Epithelial cell of proximal tubule (primary cell): Measurements from ENCODE around the gene ADARB2. TPM values are rescaled to one million over a fixed set of nuclear protein-coding genes. Genes with fewer than 3 reads are reported as not detected.

Experiments used
- DNase-seq: peaks from one replicate; pipeline ENCODE4 v3.0.0-alpha.2; 2011; ENCODE audit warnings: low read depth
- H3K4me3 ChIP-seq: 2 replicates; pipeline ENCODE4 v1.5.1; 2011; ENCODE audit warnings: low read depth, mild to moderate bottlenecking, low read length
- CTCF ChIP-seq: conservative IDR thresholded peaks from 2 replicates; pipeline ENCODE4 v1.5.1; 2012; ENCODE audit warnings: low read depth, mild to moderate bottlenecking, low read length
- total RNA-seq: library from RNA; depleted of rRNA; stranded (reverse); fragments of >200 nt; gene quantifications from 2 replicates; pipeline ENCODE4 v1.2.3, GENCODE V29; 2015

ADARB2 gene
- total RNA-seq, 1 donor from 2014 or later: 0.63 TPM

DNA sequence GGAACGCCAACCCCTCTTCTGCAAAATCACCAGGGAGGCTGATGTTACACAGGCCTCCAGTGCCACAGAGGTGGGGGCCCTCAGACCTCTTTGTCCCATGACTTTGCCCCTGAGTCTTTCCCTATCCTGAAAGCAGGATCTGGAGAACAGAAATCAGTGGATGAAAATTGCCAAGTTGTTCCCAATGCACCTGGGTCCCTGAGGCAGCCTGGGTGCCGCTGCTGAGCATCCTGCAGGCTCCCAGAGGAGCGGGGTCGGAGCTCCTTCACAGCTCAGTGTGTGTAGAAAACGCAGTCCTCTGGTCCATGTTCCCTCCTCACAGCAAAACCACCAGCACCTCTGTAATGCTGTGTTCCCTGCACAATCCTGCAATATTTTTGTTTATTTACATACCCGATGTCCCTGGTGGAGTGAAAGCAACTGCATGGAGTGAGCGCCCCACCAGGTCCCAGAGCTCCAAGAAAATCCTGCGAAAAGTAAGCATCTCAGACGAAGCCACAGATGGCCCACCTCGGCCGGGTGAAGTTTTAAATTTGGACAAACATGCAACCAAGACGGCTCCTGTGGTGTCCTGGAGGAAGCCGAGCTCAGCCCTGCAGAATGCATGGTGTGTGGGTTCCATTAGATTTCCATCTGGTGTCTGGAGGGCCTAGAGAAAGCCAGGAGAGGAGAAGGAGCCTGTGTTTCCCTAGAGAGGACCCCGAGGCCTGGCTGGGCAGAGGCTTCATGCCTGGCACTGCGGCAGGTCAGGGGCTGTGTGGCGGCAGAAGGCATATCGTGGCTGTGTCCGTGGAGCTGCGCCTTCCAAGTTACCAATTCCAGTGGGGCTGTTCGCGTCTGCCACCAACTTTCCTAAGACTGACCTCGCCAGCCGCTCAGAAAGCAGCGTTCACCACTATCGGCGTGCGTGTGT is 445.9 kb downstream of the ADARB2 start:
- DNase-seq: no peak
- no peak overlapping the region for H3K4me3 ChIP-seq
- no peak for TF ChIP-seq CTCF

DNA sequence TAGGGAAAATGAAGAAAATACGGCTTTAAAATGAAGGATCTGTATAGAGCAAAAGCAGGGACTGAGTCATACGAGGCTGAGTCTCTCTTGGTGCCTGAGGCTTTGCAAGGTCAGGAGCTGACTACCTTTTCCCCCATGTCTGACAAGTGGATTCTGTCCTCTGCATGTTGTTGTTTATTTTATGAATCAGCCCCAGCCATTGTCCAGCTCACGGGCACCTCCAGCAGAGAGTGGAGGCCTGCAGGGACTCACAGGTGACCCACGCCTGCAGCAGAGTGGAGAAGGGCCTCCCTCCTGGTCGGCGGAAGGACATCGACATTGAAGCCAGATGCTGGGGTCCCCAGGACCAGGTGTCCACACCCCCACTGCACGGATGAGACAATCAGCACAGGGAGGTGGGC is 447.3 kb downstream of the ADARB2 start:
- TF ChIP-seq CTCF: no peak
- no peak for DNase-seq

DNA sequence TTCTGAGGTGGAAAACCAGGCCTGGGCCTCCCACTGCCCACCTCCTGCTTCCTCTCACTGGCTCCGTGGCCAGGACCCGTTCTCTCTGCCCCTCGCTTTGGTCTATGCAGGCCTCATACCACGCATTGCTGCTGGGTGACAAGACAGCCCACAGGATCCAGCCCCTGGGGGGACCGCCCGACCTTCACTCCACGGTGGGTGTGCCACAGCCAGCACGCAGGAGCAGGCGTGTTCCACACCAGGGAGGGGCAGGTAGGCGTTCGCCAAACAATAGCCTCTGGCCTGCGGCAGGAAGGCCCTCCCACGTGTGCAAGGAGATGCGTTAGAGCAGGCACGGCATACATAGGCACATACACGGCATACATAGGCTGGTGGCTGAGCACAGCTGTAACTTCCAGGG is 447.7 kb downstream of the ADARB2 start:
- DNase-seq: no peak
- H3K4me3 ChIP-seq: no peak overlapping the region
- TF ChIP-seq CTCF: no peak

More for the DNA sequence above, 447.3 kb downstream of the ADARB2 start:
- H3K4me3 ChIP-seq: no peak overlapping the region

- H3K4me3 ChIP-seq: no peak overlapping the region
- TF ChIP-seq CTCF: no peak
- DNase-seq: no peak
Observed at GRCh38 chr10:1287971-1288401, 449.3 kb downstream of the ADARB2 start.

- no peak overlapping the region for H3K4me3 ChIP-seq
- TF ChIP-seq CTCF: no peak
Observed at GRCh38 chr10:1287487-1287886, 449.8 kb downstream of the ADARB2 start.

GRCh38 chr10:1284076-1284475 is 453.2 kb downstream of the ADARB2 start:
- no peak overlapping the region for H3K4me3 ChIP-seq
- DNase-seq: no peak
- no peak for TF ChIP-seq CTCF

More at GRCh38 chr10:1287487-1287886, 449.8 kb downstream of the ADARB2 start:
- no peak for DNase-seq

DNA sequence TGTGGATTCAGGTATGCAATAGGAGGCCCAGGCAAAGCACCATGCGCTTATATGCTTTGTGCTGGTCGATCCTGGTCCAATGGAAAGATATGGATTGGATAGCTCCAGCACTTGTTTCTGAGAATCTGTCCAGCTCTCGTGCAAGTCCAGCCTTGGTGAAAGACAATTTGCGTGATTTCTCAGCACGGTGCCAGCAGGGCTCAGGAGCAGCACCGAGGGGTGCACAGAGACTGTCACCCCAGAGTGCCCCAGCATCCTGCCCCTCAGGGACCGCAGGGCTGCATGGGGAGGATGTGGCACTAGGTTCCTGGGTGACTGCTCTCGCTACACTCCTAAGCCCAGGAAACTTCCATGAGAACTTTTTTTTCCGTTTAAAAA is 455.9 kb downstream of the ADARB2 start:
- TF ChIP-seq CTCF: no peak
- no peak overlapping the region for H3K4me3 ChIP-seq
- no peak for DNase-seq
